Skeletal muscle tissue (tissue), 4 donors: ENCODE measurements around the gene SPTLC2. TPM values are rescaled to one million over a fixed set of nuclear protein-coding genes. Genes with fewer than 3 reads are reported as not detected.
"Not testable (repeated sequence)": the region's sequence is repeated elsewhere in the genome, so short reads cannot be mapped to it uniquely, and the experiment has no call there.

ENCODE experiments used
- H3K27ac ChIP-seq: one replicate; pipeline ENCODE4 v1.7.0; 2013; ENCODE audit warnings: mild to moderate bottlenecking, low read depth, low read length, inconsistent platforms
- H3K27me3 ChIP-seq, 3 donors: one replicate each; pipeline ENCODE4 v1.7.0; 2013; ENCODE audit warnings: low read length in 3 of 3; ENCODE audit not compliant: control insufficient read depth in 3 of 3, insufficient read depth in 3 of 3
- H3K36me3 ChIP-seq, 3 donors: one replicate each; pipeline ENCODE4 v1.7.0; 2013; ENCODE audit warnings: low read length in 3 of 3; ENCODE audit not compliant: control insufficient read depth in 3 of 3, insufficient read depth in 3 of 3
- H3K4me1 ChIP-seq, 3 donors: one replicate each; pipeline ENCODE4 v1.7.0; 2013; ENCODE audit warnings: low read length in 3 of 3, mild to moderate bottlenecking in 3 of 3; ENCODE audit not compliant: control insufficient read depth in 3 of 3, insufficient read depth in 3 of 3
- H3K4me3 ChIP-seq, 3 donors: one replicate each; pipeline ENCODE4 v1.7.0; 2013; ENCODE audit warnings: low read length in 3 of 3
- H3K9ac ChIP-seq, 3 donors: one replicate each; pipeline ENCODE4 v1.7.0; 2013; ENCODE audit warnings: low read length in 3 of 3, mild to moderate bottlenecking in 3 of 3, moderate library complexity in 2 of 3, low read depth in 1 of 3
- H3K9me3 ChIP-seq, 3 donors: one replicate each; pipeline ENCODE4 v1.7.0; 2013; ENCODE audit warnings: low read length in 3 of 3; ENCODE audit not compliant: control insufficient read depth in 3 of 3
- total RNA-seq: library from RNA; depleted of rRNA; stranded (reverse); fragments of >200 nt; gene quantifications from one replicate; pipeline ENCODE4 v1.2.3, GENCODE V29; 2014
- donor health status: Osteomylitis.

The SPTLC2 gene
- total RNA-seq, 1 donor from 2014 or later: 20.4 TPM

- Histone ChIP-seq H3K9me3 (no peaks in the 10 kb centered on the region), H3K4me1 (no peaks in the 10 kb centered on the region), H3K36me3 (peaks cover 0 to 20% (median 3%) of the 10 kb centered on the region in 3 donors), H3K4me3 (no peak overlapping the region), H3K9ac (no peak overlapping the region), H3K27me3 (no peaks in the 10 kb centered on the region), H3K27ac (no peak overlapping the region)
These were observed 59.0 kb downstream of the SPTLC2 start for GRCh38 chr14:77557391-77557790.

GRCh38 chr14:77556946-77557345, 59.5 kb downstream of the SPTLC2 start:
- Histone ChIP-seq H3K9ac (no peak overlapping the region), H3K36me3 (peaks cover 2 to 23% (median 5%) of the 10 kb centered on the region in 3 donors), H3K4me1 (no peaks in the 10 kb centered on the region), H3K27ac (no peak overlapping the region), H3K9me3 (no peaks in the 10 kb centered on the region), H3K4me3 (no peak overlapping the region), H3K27me3 (no peaks in the 10 kb centered on the region)

GRCh38 chr14:77554816-77555599, 61.4 kb downstream of the SPTLC2 start:
- Histone ChIP-seq H3K27ac (no peak overlapping the region), H3K36me3 (peaks cover 3 to 24% (median 5%) of the 10 kb centered on the region in 3 donors), H3K27me3 (no peaks in the 10 kb centered on the region), H3K4me1 (no peaks in the 10 kb centered on the region), H3K9me3 (no peaks in the 10 kb centered on the region), H3K4me3 (no peak overlapping the region), H3K9ac (no peak overlapping the region)

GRCh38 chr14:77554207-77554606, 62.2 kb downstream of the SPTLC2 start:
- Histone ChIP-seq H3K36me3 (peaks cover 3 to 28% (median 5%) of the 10 kb centered on the region in 3 donors), H3K27ac (no peak overlapping the region), H3K4me3 (no peak overlapping the region), H3K4me1 (no peaks in the 10 kb centered on the region), H3K9ac (no peak overlapping the region), H3K27me3 (no peaks in the 10 kb centered on the region), H3K9me3 (no peaks in the 10 kb centered on the region)

DNA sequence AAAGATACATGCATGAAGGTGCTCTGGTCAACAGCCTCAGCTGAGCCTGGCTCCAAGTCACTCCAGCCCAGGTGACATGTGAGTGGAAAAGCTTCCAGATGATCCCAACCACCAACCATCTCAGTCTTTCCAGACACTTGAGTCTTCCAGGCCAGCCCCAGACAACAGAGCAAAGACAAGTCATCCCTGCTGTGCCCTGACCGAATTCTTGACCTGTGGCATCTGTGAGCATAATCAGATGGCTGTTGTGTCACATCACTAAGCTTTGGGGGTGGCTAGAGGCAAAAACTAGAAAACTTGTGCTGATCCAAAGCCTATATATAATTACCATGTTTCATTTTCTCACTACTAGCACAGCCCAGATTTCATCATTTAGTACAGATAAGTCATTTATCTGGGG, 67.0 kb downstream of the SPTLC2 start:
- H3K27me3 ChIP-seq: no peaks in the 10 kb centered on the region
- H3K9me3 ChIP-seq: no peaks in the 10 kb centered on the region
- no peaks in the 10 kb centered on the region for H3K4me1 ChIP-seq
- no peak overlapping the region for H3K9ac ChIP-seq
- no peak overlapping the region for H3K27ac ChIP-seq
- peaks cover 3 to 15% (median 10%) of the 10 kb centered on the region in 3 donors for H3K36me3 ChIP-seq
- no peak overlapping the region for H3K4me3 ChIP-seq

- peaks cover 0 to 8% (median 3%) of the 10 kb centered on the region in 3 donors for H3K4me1 ChIP-seq
- peaks cover 3 to 15% (median 12%) of the 10 kb centered on the region in 3 donors for H3K36me3 ChIP-seq
- H3K27ac ChIP-seq: no peak overlapping the region
These were observed 68.8 kb downstream of the SPTLC2 start for GRCh38 chr14:77547512-77548180.

GRCh38 chr14:77545171-77545570, 71.3 kb downstream of the SPTLC2 start:
- H3K27me3 ChIP-seq, H3K9me3 ChIP-seq, H3K36me3 ChIP-seq, H3K9ac ChIP-seq, H3K27ac ChIP-seq, H3K4me3 ChIP-seq: not testable (repeated sequence)
- peaks cover 0 to 11% (median 3%) of the 10 kb centered on the region in 3 donors for H3K4me1 ChIP-seq

More at GRCh38 chr14:77547512-77548180, 68.8 kb downstream of the SPTLC2 start:
- H3K27me3 ChIP-seq: no peaks in the 10 kb centered on the region
- no peak overlapping the region for H3K4me3 ChIP-seq
- no peak overlapping the region for H3K9ac ChIP-seq
- no peaks in the 10 kb centered on the region for H3K9me3 ChIP-seq

DNA sequence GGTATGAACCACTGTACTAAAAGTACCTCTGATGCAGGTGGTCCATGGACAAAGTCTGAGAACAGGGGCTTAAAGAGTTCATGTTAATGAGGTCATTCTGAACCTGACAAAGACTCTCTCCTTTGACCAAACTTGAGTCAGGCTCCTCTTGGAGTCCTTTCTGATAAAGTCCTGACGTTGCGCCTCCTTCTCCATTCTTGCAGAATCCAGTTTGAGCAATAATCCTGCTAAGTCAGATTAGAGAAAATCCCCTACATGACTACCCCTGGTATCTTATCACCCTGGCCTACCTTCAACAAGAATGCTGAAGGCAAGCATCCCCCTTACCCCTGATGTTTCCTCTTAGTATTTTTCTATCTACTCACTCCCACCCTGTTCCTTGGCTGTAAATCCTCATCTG, 71.9 kb downstream of the SPTLC2 start:
- Histone ChIP-seq H3K4me3 (no peak overlapping the region), H3K36me3 (peaks cover 0 to 7% (median 7%) of the 10 kb centered on the region in 3 donors), H3K9ac (no peak overlapping the region), H3K27ac (no peak overlapping the region), H3K27me3 (no peaks in the 10 kb centered on the region), H3K9me3 (no peaks in the 10 kb centered on the region), H3K4me1 (peaks cover 0 to 11% (median 3%) of the 10 kb centered on the region in 3 donors)

- H3K4me1 ChIP-seq: peaks cover 0 to 11% (median 3%) of the 10 kb centered on the region in 3 donors
- no peak overlapping the region for H3K9ac ChIP-seq
- H3K9me3 ChIP-seq: no peaks in the 10 kb centered on the region
- no peaks in the 10 kb centered on the region for H3K27me3 ChIP-seq
- H3K36me3 ChIP-seq: peaks cover 0 to 7% (median 2%) of the 10 kb centered on the region in 3 donors
- no peak overlapping the region for H3K4me3 ChIP-seq
- H3K27ac ChIP-seq: peak overlapping the region; percentile 42
These were observed 72.7 kb downstream of the SPTLC2 start for GRCh38 chr14:77543637-77544334.

DNA sequence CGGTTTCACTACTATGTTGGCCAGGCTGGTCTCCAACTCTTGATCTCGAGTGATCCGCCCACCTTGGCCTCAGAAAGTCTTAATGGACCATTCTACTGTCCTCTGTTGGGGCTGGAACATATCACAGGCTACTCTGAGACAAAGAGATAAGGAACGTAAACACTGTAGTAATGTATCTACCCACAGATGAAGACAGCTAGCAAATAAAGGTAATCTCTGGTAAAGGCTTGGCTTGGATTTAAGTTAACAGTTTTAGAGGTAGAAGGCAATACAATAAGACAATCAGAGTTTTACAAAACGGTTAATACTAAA, 73.2 kb downstream of the SPTLC2 start:
- H3K9ac ChIP-seq: no peak overlapping the region
- H3K4me1 ChIP-seq: peaks cover 0 to 11% (median 3%) of the 10 kb centered on the region in 3 donors
- H3K36me3 ChIP-seq: peaks cover 0 to 7% (median 2%) of the 10 kb centered on the region in 3 donors
- H3K27me3 ChIP-seq: no peaks in the 10 kb centered on the region
- H3K27ac ChIP-seq: peak overlapping the region; percentile 42
- H3K4me3 ChIP-seq: no peak overlapping the region
- no peaks in the 10 kb centered on the region for H3K9me3 ChIP-seq
